ENCODE data around the gene RRAGC. TPM values are rescaled to one million over a fixed set of nuclear protein-coding genes. Genes with fewer than 3 reads are reported as not detected.
A peak's percentile ranks its signal among the peaks of the same experiment; 100 is the strongest.

RRAGC gene
- polyA plus RNA-seq, 1 donor from 2014 or later = 23.6 TPM

- no peaks in the 10 kb centered on the region for H3K9me2 ChIP-seq (ENCODE audit: insufficient read depth, low read length)
- TF ChIP-seq EP300 (conservative IDR thresholded peaks at IDR 0.05; ENCODE audit: poor library complexity, severe bottlenecking) = no peak
- TF ChIP-seq TAF1 (IDR thresholded peaks at IDR 0.05; ENCODE audit: low read depth) = no peak
- TF ChIP-seq EZH2 (IDR thresholded peaks at IDR 0.05; ENCODE audit: borderline replicate concordance, insufficient read depth, low read length, poor library complexity, severe bottlenecking) = no peak
- TF ChIP-seq CTCF (IDR thresholded peaks at IDR 0.05; ENCODE audit: poor library complexity, severe bottlenecking) = no peak
- no peak for TF ChIP-seq REST (IDR thresholded peaks at IDR 0.05; ENCODE audit: borderline replicate concordance)
- no peaks in the 10 kb centered on the region for H3K79me2 ChIP-seq (replicated peaks; ENCODE audit: insufficient read depth, low read length)
- peak overlapping the region; percentile 7 for H3K4me3 ChIP-seq (ENCODE audit: low read length)
- H2AFZ ChIP-seq (ENCODE audit: low read depth, low read length) = no peak overlapping the region
- H3K27ac ChIP-seq (ENCODE audit: low read length) = no peak overlapping the region
- H3K9me3 ChIP-seq (ENCODE audit: low read length) = no peaks in the 10 kb centered on the region
- H3K9ac ChIP-seq (ENCODE audit: low read length) = no peak overlapping the region
- H3F3A ChIP-seq (ENCODE audit: insufficient read depth, low read length, poor library complexity, severe bottlenecking) = no peaks in the 10 kb centered on the region
- H3K27me3 ChIP-seq (ENCODE audit: insufficient read depth, low read depth, low read length) = no peaks in the 10 kb centered on the region
- H3K4me2 ChIP-seq (ENCODE audit: low read length) = no peak overlapping the region
- H3K36me3 ChIP-seq (ENCODE audit: insufficient read depth, low read length) = no peaks in the 10 kb centered on the region
- no peaks in the 10 kb centered on the region for H4K20me1 ChIP-seq (ENCODE audit: insufficient read depth)
Observed at GRCh38 chr1:38788341-38789336, 70.9 kb downstream of the RRAGC start.

Small RNA genes within 50 kb of the gene (small RNA-seq; reads per million reads assigned to genes)
- 0 reads per million in 3 experiments for gene GJA9-MYCBP

Other genes starting within 250 kb of the RRAGC start
- 2.2 and 3.0 TPM in 2 replicates for gene MYCBP, start 13.6 kb upstream of the RRAGC start, polyA plus RNA-seq
- gene GJA9, start 21.8 kb upstream of the RRAGC start, polyA plus RNA-seq = not detected in 2 replicates
- not detected in 2 replicates for gene RHBDL2, start 82.1 kb upstream of the RRAGC start, polyA plus RNA-seq
- 179 and 181 TPM in 2 replicates for gene AKIRIN1, start 131.5 kb upstream of the RRAGC start, polyA plus RNA-seq
- 848 and 1,398 TPM in 2 replicates for gene NDUFS5, start 166.6 kb upstream of the RRAGC start, polyA plus RNA-seq